Globus pallidus (tissue), 1 donor: ENCODE measurements around the gene FAM210A.
A peak's percentile ranks its signal among the peaks of the same experiment; 100 is the strongest.
"Not testable (repeated sequence)": the region's sequence is repeated elsewhere in the genome, so short reads cannot be mapped to it uniquely, and the experiment has no call there.

Source experiments
- DNase-seq: peaks from one replicate; pipeline ENCODE4 v3.0.0-alpha.2; 2015; ENCODE audit warnings: low spot score

Gene FAM210A

GRCh38 chr18:13726232-13726971, at the start of gene FAM210A, which contains the start of gene RNMT:
Gene FAM210A (minus strand): TSS chr18:13726558. CDS start chr18:13682077, 44,481 bp downstream.
Gene RNMT (plus strand): TSS chr18:13726673. CDS start chr18:13731518, 4,845 bp downstream.
- peak; percentile 95 for DNase-seq

DNA sequence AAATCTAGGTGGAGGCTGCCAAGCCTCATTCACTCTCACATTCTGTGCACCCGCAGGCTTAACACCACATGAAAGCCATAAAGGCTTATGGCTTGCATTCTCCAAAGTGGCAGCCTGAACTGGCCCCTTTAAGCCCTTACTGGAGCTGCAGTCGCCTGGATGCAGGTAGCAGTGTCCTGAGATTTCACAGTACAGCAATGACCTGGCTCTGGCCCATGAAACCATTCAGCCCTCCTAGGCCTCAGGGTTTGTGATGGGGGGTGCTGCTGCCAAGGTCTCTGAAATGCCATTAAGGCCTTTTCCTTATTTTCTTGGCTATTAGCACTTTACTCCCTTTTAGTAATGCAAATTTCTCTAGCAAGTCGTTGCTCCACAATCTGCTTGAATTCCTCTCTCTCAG, 48.7 kb upstream of the FAM210A start:
- DNase-seq = no peak

- no peak for DNase-seq
Observed at GRCh38 chr18:13762690-13763439, 36.5 kb upstream of the FAM210A start.

GRCh38 chr18:13760047-13760446, 33.7 kb upstream of the FAM210A start:
- DNase-seq = no peak

- DNase-seq = no peak
Observed at GRCh38 chr18:13758622-13759021, 32.3 kb upstream of the FAM210A start.

GRCh38 chr18:13756671-13757070, 30.3 kb upstream of the FAM210A start:
- DNase-seq = no peak

DNA sequence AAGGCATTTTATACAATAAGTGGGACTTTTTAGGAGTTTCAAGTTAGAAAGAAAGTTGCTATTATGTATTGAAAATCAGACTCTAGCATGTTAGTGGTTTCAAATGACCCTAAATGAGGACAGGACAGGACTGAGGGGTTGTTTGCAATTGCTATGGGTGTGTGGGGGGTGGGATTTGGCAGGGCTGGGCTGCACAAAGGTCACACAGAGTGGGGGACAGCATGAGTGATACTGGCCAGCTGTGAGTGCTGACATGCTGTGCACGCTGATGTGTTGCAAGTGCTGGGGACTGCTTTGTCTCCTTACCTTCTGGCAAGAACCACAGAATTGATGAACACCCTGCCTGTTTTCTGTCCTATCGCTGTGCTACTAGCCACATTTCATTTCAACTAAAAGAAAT, 29.9 kb upstream of the FAM210A start:
- DNase-seq = no peak

DNA sequence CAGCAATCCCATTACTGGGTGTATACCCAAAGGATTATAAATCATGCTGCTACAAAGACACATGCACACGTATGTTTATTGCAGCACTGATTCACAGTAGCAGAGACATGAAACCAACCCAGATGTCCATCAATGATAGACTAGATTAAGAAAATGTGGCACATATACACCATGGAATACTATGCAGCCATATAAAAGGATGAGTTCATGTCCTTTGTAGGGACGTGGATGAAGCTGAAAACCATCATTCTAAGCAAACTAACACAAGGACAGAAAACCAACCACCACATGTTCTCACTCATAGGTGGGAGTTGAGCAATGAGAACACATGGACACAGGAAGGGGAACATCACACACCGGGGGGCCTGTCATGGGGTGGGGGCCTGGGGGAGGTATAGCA, 25.2 kb upstream of the FAM210A start:
- not testable (repeated sequence) for DNase-seq

- no peak for DNase-seq
Observed at GRCh38 chr18:13746633-13747032, 20.3 kb upstream of the FAM210A start.

GRCh38 chr18:13745696-13746095, 19.3 kb upstream of the FAM210A start:
- no peak for DNase-seq

DNA sequence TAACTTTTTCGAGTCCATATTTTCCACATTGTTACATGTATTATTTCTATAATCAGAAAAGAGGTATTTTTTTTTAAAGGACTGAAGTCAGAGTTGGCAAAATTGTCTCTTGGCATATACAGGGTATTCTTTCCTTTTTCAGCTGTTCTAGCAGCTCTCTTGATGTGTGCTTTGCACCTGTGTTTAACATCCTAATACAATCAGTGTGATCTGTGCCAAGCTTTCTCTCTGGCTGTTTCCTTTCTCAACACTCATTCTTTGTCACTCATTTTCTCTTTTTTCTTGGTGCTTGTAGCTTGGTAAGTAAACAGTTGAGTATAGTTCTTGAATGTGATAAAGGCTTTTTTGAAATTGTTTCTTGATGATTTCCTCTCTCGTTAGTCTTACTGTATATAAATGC, 9.3 kb upstream of the FAM210A start:
- no peak for DNase-seq

- DNase-seq = no peak
Observed at GRCh38 chr18:13730481-13730880, 4.1 kb upstream of the FAM210A start.

DNA sequence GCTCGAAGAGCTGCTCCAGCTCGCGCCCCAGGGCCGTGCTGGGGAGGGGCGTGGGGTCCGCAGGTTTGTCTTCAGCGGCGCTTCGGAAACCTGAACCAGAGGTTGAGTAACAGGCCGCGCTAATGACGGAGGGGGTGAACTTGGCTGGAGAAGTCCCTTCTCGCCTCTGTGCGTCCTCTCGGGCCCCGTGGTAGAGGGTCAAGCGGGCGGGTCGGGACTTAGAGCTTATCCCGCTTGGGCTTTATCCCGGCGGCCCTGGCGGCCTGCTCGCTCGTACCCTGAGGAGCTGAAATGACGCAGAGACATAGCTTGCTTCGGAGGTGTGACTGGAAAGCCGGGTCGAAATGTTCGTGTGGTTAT, 594 bp upstream of the FAM210A start:
- DNase-seq = no peak

- no peak for DNase-seq
Observed at GRCh38 chr18:13725566-13726231, 659 bp downstream of the FAM210A start.

DNA sequence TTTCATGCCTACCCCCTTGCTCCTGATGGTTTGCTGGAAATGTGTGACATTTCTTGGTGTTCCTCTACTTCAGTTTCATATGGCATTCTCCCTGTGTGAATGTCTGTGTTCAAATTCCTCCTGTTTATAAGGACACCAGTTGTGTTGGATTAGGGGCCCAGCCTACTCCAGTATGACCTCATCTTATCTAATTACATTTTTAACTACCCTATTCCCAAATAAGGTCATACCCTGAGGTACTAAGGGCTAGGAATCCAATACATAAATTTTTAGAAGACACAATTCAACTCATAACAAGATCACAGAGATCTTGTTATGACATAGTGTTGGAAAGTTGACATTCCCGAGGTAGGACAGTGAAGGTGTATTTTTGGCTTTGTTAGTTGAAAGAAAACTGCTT, 5.5 kb downstream of the FAM210A start:
- DNase-seq = no peak

DNA sequence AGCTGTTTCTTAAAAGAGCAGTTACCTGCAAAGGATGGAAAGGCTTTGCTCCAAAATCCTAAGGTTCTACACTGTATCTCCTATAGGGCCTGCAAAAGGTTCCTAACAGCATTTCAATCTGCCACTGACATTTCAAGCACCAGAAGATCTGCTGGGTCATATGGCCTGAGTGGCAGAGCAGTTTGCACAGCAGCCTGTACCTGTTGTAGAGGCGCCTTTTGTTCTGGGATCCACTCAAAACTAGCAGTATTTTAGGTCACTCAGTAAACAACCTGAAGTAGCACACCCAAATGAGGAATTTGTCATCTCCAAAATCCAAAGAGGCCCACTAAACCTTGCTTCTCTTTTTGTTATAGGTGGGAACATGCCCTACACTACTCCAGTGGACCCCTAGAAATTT, 6.2 kb downstream of the FAM210A start:
- no peak for DNase-seq

DNA sequence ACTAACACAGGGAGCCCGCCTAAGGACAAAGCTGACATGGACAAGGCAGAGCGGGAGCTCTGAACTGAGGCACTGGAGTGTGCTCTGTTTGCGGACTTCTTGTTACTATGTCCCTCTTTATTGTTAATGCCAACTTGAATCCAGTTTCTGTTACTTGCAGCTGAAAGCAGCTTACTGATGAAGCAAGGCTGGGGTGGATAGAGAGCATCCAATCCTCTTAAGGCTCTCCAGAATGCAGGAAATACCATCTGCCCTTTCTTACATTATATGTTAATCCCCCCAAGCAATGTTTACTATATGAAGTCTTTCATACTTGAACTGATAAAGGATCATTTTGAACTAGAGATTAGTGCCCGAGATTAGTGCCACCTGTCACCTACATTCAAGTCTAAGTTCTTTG, 9.4 kb downstream of the FAM210A start:
- DNase-seq = no peak

DNA sequence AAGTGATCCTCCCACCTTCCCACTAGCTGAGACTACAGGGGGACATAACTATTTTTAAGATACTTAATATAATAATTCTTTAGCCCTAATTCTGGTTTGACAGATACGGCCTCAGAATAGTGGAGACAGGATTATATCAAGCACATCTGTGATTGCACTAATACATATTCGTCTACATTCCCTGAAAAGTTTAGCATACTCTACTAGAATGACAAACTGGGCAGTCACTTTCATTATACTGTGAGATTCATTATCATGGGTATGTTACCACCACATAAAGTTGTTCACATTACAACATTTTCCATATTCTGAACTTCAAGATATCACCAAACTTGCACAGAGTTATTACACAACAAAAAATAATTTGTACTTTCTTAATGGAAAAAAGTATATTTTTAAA, 11.0 kb downstream of the FAM210A start:
- no peak for DNase-seq

GRCh38 chr18:13713455-13714055, 12.8 kb downstream of the FAM210A start:
- DNase-seq = no peak

GRCh38 chr18:13712400-13713131, 13.8 kb downstream of the FAM210A start:
- no peak for DNase-seq

GRCh38 chr18:13710414-13710831, 15.9 kb downstream of the FAM210A start:
- no peak for DNase-seq

- no peak for DNase-seq
Observed at GRCh38 chr18:13703899-13704298, 22.5 kb downstream of the FAM210A start.
